Transverse colon (tissue), 4 donors: ENCODE measurements around the gene CRTC1.

ENCODE experiments used
- EP300 ChIP-seq: sonication (generic); formaldehyde crosslinking; IDR thresholded peaks from one replicate; pipeline ENCODE4 v1.6.1; 2017; ENCODE audit warnings: antibody characterized with exemption, low read depth
- POLR2A ChIP-seq: fragments of 450-650 bp; IDR thresholded peaks from one replicate; pipeline ENCODE4 v1.6.1; 2016; ENCODE audit warnings: antibody characterized with exemption, mild to moderate bottlenecking, moderate library complexity
- POLR2AphosphoS5 ChIP-seq, 3 donors: sonication (generic); formaldehyde crosslinking; IDR thresholded peaks; one replicate each; pipeline ENCODE4 v1.6.1; 2016; ENCODE audit warnings: antibody characterized with exemption in 3 of 3
- TF ChIP-seq, protein P1 (sequence below), 5 experiments: fragments of 200-600 bp in 3 of 5; fragments of 450-650 bp in 2 of 5; sonication (generic) in 3 of 5; IDR thresholded peaks; 1 replicate in 2 of 5; 2 replicates in 3 of 5; pipeline ENCODE4 v1.5.1; 2016 to 2017; ENCODE audit warnings: antibody characterized with exemption in 5 of 5, inconsistent platforms in 3 of 5, mild to moderate bottlenecking in 2 of 5, moderate library complexity in 1 of 5

DNA sequence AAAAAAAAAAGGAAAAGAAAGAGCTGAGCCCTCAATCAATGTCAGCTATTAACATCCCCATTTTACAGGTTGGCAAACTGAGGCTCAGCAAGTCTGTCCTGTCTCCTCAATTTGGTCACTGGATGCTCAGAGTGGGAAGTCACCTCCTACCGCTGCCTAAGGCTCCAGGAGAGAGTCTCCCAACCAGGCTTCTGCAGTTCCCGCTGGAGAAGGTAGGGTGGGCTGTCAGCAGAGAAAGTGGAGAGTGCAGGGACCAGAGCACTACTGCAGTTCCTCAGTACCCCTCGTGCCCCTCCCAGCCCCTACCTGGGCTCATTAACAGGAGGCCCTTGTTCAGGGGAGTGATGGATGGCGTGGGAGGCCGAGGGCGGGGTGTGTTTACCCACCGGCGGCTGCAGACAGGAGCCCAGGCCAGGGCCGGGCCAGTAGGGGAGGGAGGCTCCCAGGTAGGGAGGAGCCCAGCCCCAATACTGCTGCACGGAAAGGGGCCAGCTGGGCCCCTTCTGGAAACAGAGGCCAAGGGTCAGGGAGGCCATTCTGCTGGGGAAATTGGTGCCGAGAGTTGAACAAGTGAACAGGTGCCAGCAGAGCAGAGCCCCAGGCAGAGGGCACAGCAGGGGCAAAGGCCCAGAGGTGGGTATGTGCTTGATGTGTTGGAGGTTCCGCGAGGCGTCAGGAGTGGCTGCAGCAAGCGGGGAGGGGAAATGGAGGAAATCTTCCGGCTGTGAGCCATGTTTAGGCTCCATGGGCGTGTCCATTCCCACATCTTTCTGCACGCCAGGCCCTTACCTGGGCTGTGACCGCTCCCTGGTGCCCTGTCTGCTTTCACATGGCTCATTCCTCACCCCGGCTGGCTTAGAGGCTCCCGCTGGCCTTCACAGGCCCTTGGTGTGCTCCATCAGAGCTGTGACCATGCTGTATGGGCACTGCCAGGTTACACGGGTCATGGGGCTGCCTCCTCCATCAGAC lies 115.2 kb downstream of the CRTC1 start:
- TF ChIP-seq POLR2A, result no peak
- TF ChIP-seq POLR2AphosphoS5 (IDR thresholded peaks at IDR 0.05), result no peak
- TF ChIP-seq, protein P1, sequence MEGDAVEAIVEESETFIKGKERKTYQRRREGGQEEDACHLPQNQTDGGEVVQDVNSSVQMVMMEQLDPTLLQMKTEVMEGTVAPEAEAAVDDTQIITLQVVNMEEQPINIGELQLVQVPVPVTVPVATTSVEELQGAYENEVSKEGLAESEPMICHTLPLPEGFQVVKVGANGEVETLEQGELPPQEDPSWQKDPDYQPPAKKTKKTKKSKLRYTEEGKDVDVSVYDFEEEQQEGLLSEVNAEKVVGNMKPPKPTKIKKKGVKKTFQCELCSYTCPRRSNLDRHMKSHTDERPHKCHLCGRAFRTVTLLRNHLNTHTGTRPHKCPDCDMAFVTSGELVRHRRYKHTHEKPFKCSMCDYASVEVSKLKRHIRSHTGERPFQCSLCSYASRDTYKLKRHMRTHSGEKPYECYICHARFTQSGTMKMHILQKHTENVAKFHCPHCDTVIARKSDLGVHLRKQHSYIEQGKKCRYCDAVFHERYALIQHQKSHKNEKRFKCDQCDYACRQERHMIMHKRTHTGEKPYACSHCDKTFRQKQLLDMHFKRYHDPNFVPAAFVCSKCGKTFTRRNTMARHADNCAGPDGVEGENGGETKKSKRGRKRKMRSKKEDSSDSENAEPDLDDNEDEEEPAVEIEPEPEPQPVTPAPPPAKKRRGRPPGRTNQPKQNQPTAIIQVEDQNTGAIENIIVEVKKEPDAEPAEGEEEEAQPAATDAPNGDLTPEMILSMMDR (IDR thresholded peaks at IDR 0.05), result no peak
- TF ChIP-seq EP300, result no peak
